Cardiac septum (tissue), 1 donor: Measurements from ENCODE around the gene TCL1A. TPM values are rescaled to one million over a fixed set of nuclear protein-coding genes. Genes with fewer than 3 reads are reported as not detected.

Experiments used
- total RNA-seq: library from RNA; stranded (reverse); fragmentation: NEBNext Ultra II Directional; extraction: Animal tissue kit (Norgen Biotek cat#: 25700); gene quantifications from one replicate; pipeline ENCODE4 v1.2.1, GENCODE V29; 2021
- donor health status: DM: no; HTN: no; CAD: no.

TCL1A gene
- total RNA-seq, 1 donor from 2014 or later = not detected

Other genes starting within 250 kb of the TCL1A start
- gene SYNE3, start 197.5 kb downstream of the TCL1A start, total RNA-seq = 12.4 TPM
- gene GLRX5, start 179.1 kb downstream of the TCL1A start, total RNA-seq = 61.8 TPM
- gene TCL1B, start 27.7 kb downstream of the TCL1A start, total RNA-seq = not detected
- gene TUNAR, start 162.7 kb upstream of the TCL1A start, total RNA-seq = not detected